NB4 (cell line): ENCODE measurements around the gene RPP21.
A peak's percentile ranks its signal among the peaks of the same experiment; 100 is the strongest.

ENCODE experiments used
- MAX ChIP-seq: IDR thresholded peaks from 2 replicates; pipeline ENCODE4 v1.6.1; 2011; ENCODE audit warnings: low read depth, low read length
- POLR2A ChIP-seq: IDR thresholded peaks from 2 replicates; pipeline ENCODE4 v1.6.1; 2011; ENCODE audit warnings: mild to moderate bottlenecking; ENCODE audit not compliant: insufficient read length; ENCODE audit errors: extremely low read depth

- peak; percentile 77 for TF ChIP-seq POLR2A
- no peak; the same call in 1 of the 2 replicates for TF ChIP-seq MAX
Measured at GRCh38 chr6:30344868-30345671, at the start of gene RPP21.
